ENCODE results near the gene GON7.
"Not testable (repeated sequence)": the region's sequence is repeated elsewhere in the genome, so short reads cannot be mapped to it uniquely, and the experiment has no call there.

Gene GON7

GRCh38 chr14:93206793-93207467 is at the start of gene GON7, which contains the start of gene UBR7:
Gene GON7, minus strand, starts transcription at chr14:93207065. Its CDS starts 28 bp downstream, at chr14:93207037.
Gene UBR7, plus strand, starts transcription at chr14:93207256. Its CDS starts 36 bp downstream, at chr14:93207292.
- peak; percentile 68 for DNase-seq

GRCh38 chr14:93249128-93249831 is 42.4 kb upstream of the GON7 start:
- DNase-seq: no peak

GRCh38 chr14:93246534-93246933 is 39.7 kb upstream of the GON7 start:
- no peak for DNase-seq

GRCh38 chr14:93245764-93246420 is 39.0 kb upstream of the GON7 start:
- DNase-seq: no peak

GRCh38 chr14:93240678-93241000 is 33.8 kb upstream of the GON7 start:
- DNase-seq: no peak

- no peak for DNase-seq
Measured at GRCh38 chr14:93239869-93240677, 33.2 kb upstream of the GON7 start.

GRCh38 chr14:93234798-93235197 is 27.9 kb upstream of the GON7 start:
- DNase-seq: no peak

- not testable (repeated sequence) for DNase-seq
Measured at GRCh38 chr14:93233078-93233477, 26.2 kb upstream of the GON7 start.

GRCh38 chr14:93232159-93232558 is 25.3 kb upstream of the GON7 start:
- no peak for DNase-seq

- no peak for DNase-seq
Measured at GRCh38 chr14:93231129-93231979, 24.5 kb upstream of the GON7 start.

GRCh38 chr14:93230539-93230938 is 23.7 kb upstream of the GON7 start:
- DNase-seq: no peak

GRCh38 chr14:93228550-93228949 is 21.7 kb upstream of the GON7 start:
- no peak for DNase-seq

- no peak for DNase-seq
Measured at GRCh38 chr14:93223565-93223964, 16.7 kb upstream of the GON7 start.

- no peak for DNase-seq
Measured at GRCh38 chr14:93220509-93220908, 13.6 kb upstream of the GON7 start.

GRCh38 chr14:93219103-93219726 is 12.3 kb upstream of the GON7 start:
- DNase-seq: no peak

GRCh38 chr14:93214598-93214997 is 7.7 kb upstream of the GON7 start:
- no peak for DNase-seq

GRCh38 chr14:93212432-93212831 is 5.6 kb upstream of the GON7 start:
- DNase-seq: no peak

- no peak for DNase-seq
Measured at GRCh38 chr14:93207468-93208308, 823 bp upstream of the GON7 start.

- DNase-seq: no peak
Measured at GRCh38 chr14:93201155-93201704, 5.6 kb downstream of the GON7 start.

GRCh38 chr14:93200553-93200952 is 6.3 kb downstream of the GON7 start:
- DNase-seq: no peak

Data from NCI-H2029 treated with DMSO at 0.1 percent for 48 hours (cell line).